ENCODE data around the gene TNMD. TPM values are rescaled to one million over a fixed set of nuclear protein-coding genes. Genes with fewer than 3 reads are reported as not detected.
"Not testable (repeated sequence)": the region's sequence is repeated elsewhere in the genome, so short reads cannot be mapped to it uniquely, and the experiment has no call there.

The TNMD gene
- 1 to 10 TPM; 1.7 to 2.1 TPM for total RNA-seq
- 1 to 10 TPM; 2.9 to 3.5 TPM for polyA plus RNA-seq (ENCODE audit: insufficient read length in 2 of 2)
- long read RNA-seq, donor 1, partial matches to known transcripts = 0 of 2 reads
- long read RNA-seq, donor 1, other reads (novel, unspliced or antisense) = 0 of 2 reads
- long read RNA-seq, donor 2 = 0 reads
- long read RNA-seq, donor 3, partial matches to known transcripts = 0 of 1 reads
- long read RNA-seq, donor 3, other reads (novel, unspliced or antisense) = 0 of 1 reads
- long read RNA-seq, donor 4 = 0 reads

DNA sequence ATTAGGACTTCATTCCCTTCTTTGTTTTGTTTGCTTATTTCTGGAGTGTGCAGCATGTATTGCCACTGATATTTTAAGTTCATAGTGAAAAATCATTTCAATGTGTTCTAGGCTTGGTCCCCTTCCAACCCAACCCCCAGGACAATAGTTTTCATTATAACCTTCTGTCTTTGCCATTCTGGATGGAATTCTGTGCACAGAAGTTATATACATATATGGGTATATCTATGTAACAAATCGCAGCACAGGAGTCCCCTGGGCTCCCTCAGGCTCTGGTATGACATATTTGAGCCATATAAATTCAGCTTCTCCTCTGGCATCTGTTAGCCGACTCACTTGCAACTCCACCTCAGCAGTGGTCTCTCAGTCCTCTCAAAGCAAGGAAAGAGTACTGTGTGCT, at the start of gene TNMD:
TSS of gene TNMD (plus strand) at position 326 of the 400 bp plus-strand sequence. CDS start 83 bp downstream, outside the sequence.
- Histone ChIP-seq H3K4me3 (ENCODE audit: low read depth, low read length) (no peak within 1 kb of the TSS), H3K9me3 (ENCODE audit: control insufficient read depth, insufficient read depth, low read length) (no peaks in the 10 kb centered on the region), H3K4me1 (ENCODE audit: control insufficient read depth, insufficient read depth, low read length) (no peaks in the 10 kb centered on the region), H3K36me3 (ENCODE audit: control insufficient read depth, insufficient read depth, low read length) (no peaks in the 10 kb centered on the region), H3K27me3 (ENCODE audit: control insufficient read depth, insufficient read depth, low read length) (peaks cover 14% of the 10 kb centered on the region), H3K27ac (ENCODE audit: low read depth, low read length) (no peak within 1 kb of the TSS)
- peak in 1 of 6 donors; percentile 14 for DNase-seq (ENCODE audit: low read depth in 4 of 6, low spot score in 6 of 6)
- no CpG with 5 or more reads among the region's 2 CpGs for WGBS (ENCODE audit: insufficient coverage)

DNA sequence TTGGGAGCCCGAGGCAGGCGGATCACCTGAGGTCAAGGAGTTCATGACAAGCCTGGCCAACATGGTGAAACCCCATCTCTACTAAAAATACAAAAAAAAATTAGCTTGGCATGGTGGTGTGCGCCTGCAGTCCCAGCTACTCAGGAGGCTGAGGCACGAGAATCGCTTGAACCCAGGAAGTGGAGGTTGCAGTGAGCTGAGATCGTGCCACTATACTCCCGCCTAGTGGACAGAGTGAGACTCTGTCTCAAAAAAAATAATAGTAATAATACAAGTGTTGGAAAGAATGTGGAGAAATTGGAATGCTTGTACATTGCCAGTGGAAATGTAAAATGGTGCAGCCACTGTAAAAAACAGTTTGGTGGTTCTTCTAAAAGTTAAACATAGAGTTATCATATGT, 19.2 kb upstream of the TNMD start:
- H3K36me3 ChIP-seq (ENCODE audit: control insufficient read depth, insufficient read depth, low read length); H3K4me3 ChIP-seq (ENCODE audit: low read depth, low read length); H3K4me1 ChIP-seq (ENCODE audit: control insufficient read depth, insufficient read depth, low read length); DNase-seq (ENCODE audit: low read depth in 4 of 6, low spot score in 6 of 6); H3K27ac ChIP-seq (ENCODE audit: low read depth, low read length); H3K27me3 ChIP-seq (ENCODE audit: control insufficient read depth, insufficient read depth, low read length); H3K9me3 ChIP-seq (ENCODE audit: control insufficient read depth, insufficient read depth, low read length): not testable (repeated sequence)
- WGBS (ENCODE audit: insufficient coverage) = 53% methylated on average over 3 of the region's 7 CpGs

DNA sequence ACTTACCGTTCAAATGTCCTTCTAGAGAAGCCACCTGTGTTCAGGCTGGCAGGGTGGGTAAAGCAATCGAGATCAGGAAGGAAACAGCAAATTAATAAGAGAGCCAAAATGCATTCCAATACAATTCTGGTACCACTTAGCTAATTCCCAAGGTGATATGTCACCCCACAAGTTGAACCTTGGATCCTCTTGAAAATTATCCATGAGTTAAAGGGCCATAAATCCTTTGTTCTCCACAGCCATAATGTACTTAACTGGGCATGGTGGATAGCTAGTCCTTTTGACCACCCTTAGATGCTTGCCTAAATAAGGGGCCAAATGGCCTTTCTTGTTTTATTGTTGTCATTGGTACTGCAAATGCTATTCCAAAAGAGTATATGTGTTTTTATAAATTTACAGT, 2.0 kb downstream of the TNMD start:
- no peaks in the 10 kb centered on the region for H3K36me3 ChIP-seq (ENCODE audit: control insufficient read depth, insufficient read depth, low read length)
- no peaks in the 10 kb centered on the region for H3K4me1 ChIP-seq (ENCODE audit: control insufficient read depth, insufficient read depth, low read length)
- H3K4me3 ChIP-seq (ENCODE audit: low read depth, low read length) = no peak overlapping the region
- no CpG with 5 or more reads among the region's 2 CpGs for WGBS (ENCODE audit: insufficient coverage)
- DNase-seq (ENCODE audit: low read depth in 4 of 6, low spot score in 6 of 6) = no peak
- H3K9me3 ChIP-seq (ENCODE audit: control insufficient read depth, insufficient read depth, low read length) = no peaks in the 10 kb centered on the region
- H3K27ac ChIP-seq (ENCODE audit: low read depth, low read length) = no peak overlapping the region
- H3K27me3 ChIP-seq (ENCODE audit: control insufficient read depth, insufficient read depth, low read length) = peaks cover 7% of the 10 kb centered on the region

DNA sequence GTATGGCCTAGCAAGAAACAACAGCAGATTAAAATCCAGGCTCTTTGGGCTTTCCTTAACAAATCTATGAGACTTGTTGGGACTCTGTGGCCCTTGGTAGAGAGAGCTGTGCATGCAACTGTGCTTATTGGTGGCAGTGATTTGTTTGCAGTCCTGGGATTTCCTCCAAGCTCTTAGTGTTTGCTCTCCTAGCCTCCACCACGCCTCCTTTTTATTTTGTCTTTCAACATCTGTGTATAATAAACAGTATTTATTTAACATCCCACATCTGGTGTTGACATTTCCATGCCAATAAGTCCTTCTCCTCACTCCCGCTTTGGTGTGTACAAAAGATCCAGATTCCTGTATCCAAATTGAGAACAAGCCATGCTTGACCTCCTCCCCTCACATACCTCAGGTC, 3.1 kb downstream of the TNMD start:
- Histone ChIP-seq H3K27ac (ENCODE audit: low read depth, low read length) (no peak overlapping the region), H3K27me3 (ENCODE audit: control insufficient read depth, insufficient read depth, low read length) (peaks cover 7% of the 10 kb centered on the region), H3K4me3 (ENCODE audit: low read depth, low read length) (no peak overlapping the region), H3K9me3 (ENCODE audit: control insufficient read depth, insufficient read depth, low read length) (no peaks in the 10 kb centered on the region), H3K36me3 (ENCODE audit: control insufficient read depth, insufficient read depth, low read length) (no peaks in the 10 kb centered on the region), H3K4me1 (ENCODE audit: control insufficient read depth, insufficient read depth, low read length) (no peaks in the 10 kb centered on the region)
- 60% methylated on average over 1 of the region's 2 CpGs for WGBS (ENCODE audit: insufficient coverage)
- peak in 1 of 6 donors; percentile 13 for DNase-seq (ENCODE audit: low read depth in 4 of 6, low spot score in 6 of 6)

DNA sequence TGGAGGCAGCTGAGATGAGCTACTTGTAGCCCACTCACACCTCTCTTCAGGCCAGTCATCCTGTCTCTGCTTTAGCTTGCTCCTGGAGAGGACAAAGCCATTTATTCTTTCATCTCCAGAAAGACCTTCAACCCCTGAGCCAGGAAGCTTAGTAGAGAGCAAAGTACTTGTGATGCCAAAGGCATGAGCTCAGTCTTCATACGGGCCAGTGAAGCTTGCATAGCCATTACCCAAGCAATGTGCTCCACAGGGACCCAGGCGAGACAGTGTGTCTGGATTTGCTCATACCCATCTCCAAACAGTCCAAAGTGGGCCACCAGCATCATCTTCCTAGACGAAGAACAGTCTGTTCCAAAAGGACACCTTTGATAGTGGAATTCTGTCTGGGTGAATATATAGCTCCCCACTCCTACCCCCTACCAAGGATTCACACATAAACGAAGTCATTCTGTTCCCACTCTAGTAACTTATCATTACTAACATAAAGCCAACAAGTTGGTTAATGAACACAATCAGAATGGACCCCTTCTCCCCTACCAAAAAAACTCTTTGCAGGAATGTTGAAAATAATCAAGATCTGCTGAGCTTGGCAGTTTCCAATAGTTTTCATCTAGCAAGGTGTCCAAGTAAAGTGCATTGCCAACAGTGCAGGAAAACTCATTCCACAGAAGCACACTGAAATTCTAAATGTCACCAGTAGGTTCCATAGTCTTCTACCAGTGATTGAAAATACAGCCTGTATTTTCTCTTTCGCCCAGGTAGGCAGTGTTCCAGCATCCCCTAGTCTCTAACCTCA, 6.7 kb downstream of the TNMD start:
- 62% methylated on average over 3 of the region's 5 CpGs for WGBS (ENCODE audit: insufficient coverage)
- Histone ChIP-seq H3K4me1 (ENCODE audit: control insufficient read depth, insufficient read depth, low read length) (no peaks in the 10 kb centered on the region), H3K9me3 (ENCODE audit: control insufficient read depth, insufficient read depth, low read length) (no peaks in the 10 kb centered on the region), H3K36me3 (ENCODE audit: control insufficient read depth, insufficient read depth, low read length) (no peaks in the 10 kb centered on the region), H3K27ac (ENCODE audit: low read depth, low read length) (no peak overlapping the region), H3K4me3 (ENCODE audit: low read depth, low read length) (no peak overlapping the region), H3K27me3 (ENCODE audit: control insufficient read depth, insufficient read depth, low read length) (peaks cover 4% of the 10 kb centered on the region)
- no peak for DNase-seq (ENCODE audit: low read depth in 4 of 6, low spot score in 6 of 6)

DNA sequence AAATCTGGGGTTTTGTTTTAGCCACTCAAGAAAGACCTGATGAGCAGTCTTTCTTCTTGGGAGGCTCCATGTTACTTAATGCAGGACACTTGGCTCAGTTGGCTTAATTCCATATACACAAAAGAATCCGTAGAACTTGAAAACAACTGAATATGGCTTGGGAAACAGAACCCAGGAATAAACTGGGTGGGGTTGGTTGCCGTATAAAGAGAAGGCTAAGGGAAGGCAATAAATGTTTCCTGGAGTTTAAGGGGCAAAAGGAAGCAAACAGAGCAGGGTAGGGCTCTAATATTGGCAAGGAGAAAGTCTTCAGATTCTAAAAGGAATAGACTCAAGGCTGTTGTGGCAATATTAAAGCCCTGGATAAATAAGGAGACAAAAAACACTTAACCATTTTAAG, 8.4 kb downstream of the TNMD start:
- no peaks in the 10 kb centered on the region for H3K4me1 ChIP-seq (ENCODE audit: control insufficient read depth, insufficient read depth, low read length)

DNA sequence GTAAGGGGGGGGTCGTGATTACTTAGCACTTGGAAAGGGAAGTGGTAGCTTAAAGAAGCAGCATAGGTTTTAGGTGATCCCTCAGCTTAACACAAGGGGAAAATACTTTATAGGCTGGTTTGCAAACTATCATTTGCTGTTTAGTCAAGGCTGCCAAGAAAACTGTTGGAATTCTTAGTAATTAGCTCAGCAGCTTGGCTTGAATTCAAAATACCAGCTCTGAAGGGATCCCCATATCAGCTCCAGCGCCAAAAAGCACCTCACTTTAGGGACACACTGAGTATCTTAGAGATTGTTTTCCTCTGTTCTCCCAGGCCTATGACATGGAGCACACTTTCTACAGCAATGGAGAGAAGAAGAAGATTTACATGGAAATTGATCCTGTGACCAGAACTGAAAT, 8.8 kb downstream of the TNMD start:
- no CpG with 5 or more reads among the region's 2 CpGs for WGBS (ENCODE audit: insufficient coverage)
- Histone ChIP-seq H3K27me3 (ENCODE audit: control insufficient read depth, insufficient read depth, low read length) (no peaks in the 10 kb centered on the region), H3K4me3 (ENCODE audit: low read depth, low read length) (no peak overlapping the region), H3K36me3 (ENCODE audit: control insufficient read depth, insufficient read depth, low read length) (no peaks in the 10 kb centered on the region), H3K27ac (ENCODE audit: low read depth, low read length) (no peak overlapping the region), H3K4me1 (ENCODE audit: control insufficient read depth, insufficient read depth, low read length) (no peaks in the 10 kb centered on the region), H3K9me3 (ENCODE audit: control insufficient read depth, insufficient read depth, low read length) (no peaks in the 10 kb centered on the region)
- DNase-seq (ENCODE audit: low read depth in 4 of 6, low spot score in 6 of 6) = peak in 2 of 6 donors; percentile 24 to 59

More for the DNA sequence above, 8.4 kb downstream of the TNMD start:
- Histone ChIP-seq H3K27me3 (ENCODE audit: control insufficient read depth, insufficient read depth, low read length) (peaks cover under 1% of the 10 kb centered on the region), H3K36me3 (ENCODE audit: control insufficient read depth, insufficient read depth, low read length) (no peaks in the 10 kb centered on the region), H3K9me3 (ENCODE audit: control insufficient read depth, insufficient read depth, low read length) (no peaks in the 10 kb centered on the region), H3K4me3 (ENCODE audit: low read depth, low read length) (no peak overlapping the region), H3K27ac (ENCODE audit: low read depth, low read length) (no peak overlapping the region)
- no peak for DNase-seq (ENCODE audit: low read depth in 4 of 6, low spot score in 6 of 6)
- WGBS (ENCODE audit: insufficient coverage) = 22% methylated on average over 1 of the region's 2 CpGs

DNA sequence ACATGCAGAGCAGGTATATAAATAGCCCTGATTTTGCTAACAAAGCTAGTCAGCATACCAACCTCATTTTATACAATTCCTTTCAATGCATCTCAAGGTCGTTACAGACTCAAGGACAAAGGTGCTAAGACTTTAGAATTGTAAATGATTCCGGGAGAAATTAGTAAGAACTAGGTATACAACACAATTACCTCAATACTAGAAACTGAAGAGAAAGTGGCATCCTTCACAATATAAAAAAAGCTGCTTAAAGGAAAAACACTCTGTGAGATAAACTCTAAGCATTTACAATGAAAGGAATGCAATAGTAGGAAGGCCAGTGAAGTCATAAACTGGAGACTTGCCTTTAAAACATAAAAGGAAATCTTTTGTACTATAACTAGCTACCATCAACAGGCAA, 11.9 kb downstream of the TNMD start:
- no peaks in the 10 kb centered on the region for H3K4me1 ChIP-seq (ENCODE audit: control insufficient read depth, insufficient read depth, low read length)
- H3K27ac ChIP-seq (ENCODE audit: low read depth, low read length) = no peak overlapping the region
- no peak overlapping the region for H3K4me3 ChIP-seq (ENCODE audit: low read depth, low read length)
- peaks cover 3% of the 10 kb centered on the region for H3K27me3 ChIP-seq (ENCODE audit: control insufficient read depth, insufficient read depth, low read length)
- no peaks in the 10 kb centered on the region for H3K9me3 ChIP-seq (ENCODE audit: control insufficient read depth, insufficient read depth, low read length)
- H3K36me3 ChIP-seq (ENCODE audit: control insufficient read depth, insufficient read depth, low read length) = no peaks in the 10 kb centered on the region
- WGBS (ENCODE audit: insufficient coverage) = no CpG with 5 or more reads among the region's 2 CpGs
- no peak for DNase-seq (ENCODE audit: low read depth in 4 of 6, low spot score in 6 of 6)

DNA sequence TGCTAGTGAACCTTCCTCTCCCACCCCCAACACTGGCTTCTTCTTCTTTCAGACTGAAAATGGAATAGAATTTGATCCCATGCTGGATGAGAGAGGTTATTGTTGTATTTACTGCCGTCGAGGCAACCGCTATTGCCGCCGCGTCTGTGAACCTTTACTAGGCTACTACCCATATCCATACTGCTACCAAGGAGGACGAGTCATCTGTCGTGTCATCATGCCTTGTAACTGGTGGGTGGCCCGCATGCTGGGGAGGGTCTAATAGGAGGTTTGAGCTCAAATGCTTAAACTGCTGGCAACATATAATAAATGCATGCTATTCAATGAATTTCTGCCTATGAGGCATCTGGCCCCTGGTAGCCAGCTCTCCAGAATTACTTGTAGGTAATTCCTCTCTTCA, 14.7 kb downstream of the TNMD start:
- Histone ChIP-seq H3K4me1 (ENCODE audit: control insufficient read depth, insufficient read depth, low read length) (no peaks in the 10 kb centered on the region), H3K27me3 (ENCODE audit: control insufficient read depth, insufficient read depth, low read length) (peaks cover 3% of the 10 kb centered on the region), H3K4me3 (ENCODE audit: low read depth, low read length) (no peak overlapping the region), H3K36me3 (ENCODE audit: control insufficient read depth, insufficient read depth, low read length) (no peaks in the 10 kb centered on the region), H3K9me3 (ENCODE audit: control insufficient read depth, insufficient read depth, low read length) (no peaks in the 10 kb centered on the region), H3K27ac (ENCODE audit: low read depth, low read length) (no peak overlapping the region)
- DNase-seq (ENCODE audit: low read depth in 4 of 6, low spot score in 6 of 6) = no peak
- no CpG with 5 or more reads among the region's 9 CpGs for WGBS (ENCODE audit: insufficient coverage)

DNA sequence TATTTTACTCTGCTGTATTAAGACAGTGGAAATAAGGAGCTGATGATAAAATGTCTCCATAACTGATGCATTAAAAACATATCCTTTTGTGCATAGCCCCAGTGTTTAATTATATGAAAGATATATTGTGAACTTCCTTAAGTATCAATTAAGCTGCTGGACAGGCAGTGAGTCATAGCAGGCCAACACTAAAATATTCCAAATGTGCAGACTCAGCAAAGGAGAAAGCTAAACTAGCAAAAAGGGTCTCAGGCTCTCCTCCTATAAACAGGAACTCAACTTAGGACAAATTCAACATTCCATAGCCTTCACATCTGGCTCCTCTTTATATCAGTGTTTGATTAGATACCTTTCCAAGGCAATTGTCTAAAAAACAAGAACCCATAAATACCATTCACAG, 15.6 kb downstream of the TNMD start:
- H3K4me3 ChIP-seq (ENCODE audit: low read depth, low read length) = no peak overlapping the region
- H3K36me3 ChIP-seq (ENCODE audit: control insufficient read depth, insufficient read depth, low read length) = no peaks in the 10 kb centered on the region
- no peaks in the 10 kb centered on the region for H3K9me3 ChIP-seq (ENCODE audit: control insufficient read depth, insufficient read depth, low read length)
- no peak overlapping the region for H3K27ac ChIP-seq (ENCODE audit: low read depth, low read length)
- DNase-seq (ENCODE audit: low read depth in 4 of 6, low spot score in 6 of 6) = no peak
- peaks cover 6% of the 10 kb centered on the region for H3K27me3 ChIP-seq (ENCODE audit: control insufficient read depth, insufficient read depth, low read length)
- H3K4me1 ChIP-seq (ENCODE audit: control insufficient read depth, insufficient read depth, low read length) = no peaks in the 10 kb centered on the region

All from spinal cord (tissue), 10 donors.